H1 (cell line): Measurements from ENCODE around the gene GCNA. TPM values are rescaled to one million over a fixed set of nuclear protein-coding genes. Genes with fewer than 3 reads are reported as not detected.

Experiments used
- POU5F1 ChIP-seq: IDR thresholded peaks from 2 replicates; pipeline ENCODE4 v1.6.1; 2011; ENCODE audit warnings: low read depth, mild to moderate bottlenecking, low read length, moderate library complexity
- RBBP5 ChIP-seq: IDR thresholded peaks from 2 replicates; pipeline ENCODE4 v1.7.1; 2012; ENCODE audit warnings: low read depth, mild to moderate bottlenecking, inconsistent platforms, low read length, moderate library complexity, borderline replicate concordance
- SAP30 ChIP-seq: fragments of 300-600 bp; sonication (generic); IDR thresholded peaks from 2 replicates; pipeline ENCODE4 v1.7.1; 2012; ENCODE audit warnings: low read length, moderate library complexity, mild to moderate bottlenecking, inconsistent platforms; ENCODE audit not compliant: insufficient read depth, insufficient replicate concordance
- TCF12 ChIP-seq: IDR thresholded peaks from 2 replicates; pipeline ENCODE4 v1.6.1; 2011; ENCODE audit warnings: low read depth, mild to moderate bottlenecking, low read length
- TEAD4 ChIP-seq: IDR thresholded peaks from 2 replicates; pipeline ENCODE4 v1.6.1; 2012; ENCODE audit warnings: low read depth, low read length, inconsistent platforms, mixed read lengths
- YY1 ChIP-seq: IDR thresholded peaks from 2 replicates; pipeline ENCODE4 v1.6.1; 2011; ENCODE audit warnings: low read depth, mild to moderate bottlenecking, low read length
- polyA plus RNA-seq, 7 experiments: library from polyadenylated mRNA; depleted of rRNA in 3 of 7; stranded (reverse) in 5 of 7; unstranded in 2 of 7; fragments of >200 nt in 5 of 7; fragments of 200-250 nt in 2 of 7; gene quantifications; 1 replicate in 5 of 7; 2 replicates in 1 of 7; 4 replicates in 1 of 7; pipeline versions ENCODE4 v1.2.1 to v1.2.3, GENCODE V29; 2011 to 2013; ENCODE audit warnings: missing spikeins in 2 of 7, mixed read lengths in 2 of 7
- total RNA-seq: library from RNA; stranded (reverse); fragmentation: NEBNext Ultra II Directional; extraction: Animal tissue kit (Norgen Biotek cat#: 25700); gene quantifications from 2 replicates; pipeline ENCODE4 v1.2.1, GENCODE V29; 2021
- TF ChIP-seq, protein P1 (sequence below): IDR thresholded peaks from 2 replicates; pipeline ENCODE4 v1.6.1; 2011; ENCODE audit warnings: low read depth, mild to moderate bottlenecking, low read length; ENCODE audit not compliant: insufficient read depth

The GCNA gene
- total and polyA plus RNA-seq, 2 of the 8 experiments (the other 6 are each of a cell fraction or from before 2014, with no cell fraction given): 0.41 to 0.95 TPM

DNA sequence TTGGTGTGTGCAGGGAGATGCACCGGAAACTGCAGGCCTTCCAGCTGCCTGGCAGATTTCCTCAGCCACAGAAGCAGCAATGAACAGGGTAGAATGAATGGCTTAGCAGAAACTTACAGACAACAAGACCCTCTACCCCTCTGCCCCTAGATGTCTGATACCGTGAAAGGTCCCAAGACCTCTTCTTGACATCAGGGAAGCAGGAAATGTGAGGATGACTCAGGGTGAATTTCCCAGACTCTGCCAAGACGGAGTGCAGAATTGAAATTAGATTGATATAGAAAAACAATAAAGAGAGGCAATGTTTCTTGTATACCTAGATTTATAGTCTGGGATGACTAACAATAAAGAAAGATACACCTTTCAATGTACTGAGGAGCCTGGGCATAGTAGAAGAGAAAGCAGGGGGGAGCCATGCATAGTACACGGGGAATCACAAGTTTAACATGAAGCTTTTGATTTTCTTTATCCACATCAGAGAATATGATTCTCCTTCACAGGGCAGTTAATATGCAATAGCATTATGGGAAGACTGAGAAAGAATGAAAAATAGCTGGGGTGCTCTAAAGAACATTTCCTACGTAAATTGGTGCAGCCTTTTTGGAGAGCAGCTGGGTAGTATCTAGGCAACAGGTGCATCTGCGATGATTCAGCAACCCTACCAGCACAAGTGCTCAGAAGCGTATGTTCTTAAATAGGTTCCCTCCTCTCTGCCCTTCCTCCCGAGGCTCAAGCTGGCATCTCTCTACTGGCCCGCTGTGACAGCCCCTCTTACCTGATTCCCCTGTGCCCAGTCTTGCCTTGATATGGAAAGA is 58.4 kb downstream of the GCNA start (continued):
- TF ChIP-seq SAP30 (no peak), TCF12 (no peak), YY1 (no peak), RBBP5 (no peak), TEAD4 (no peak), POU5F1 (no peak)
- TF ChIP-seq, protein P1, sequence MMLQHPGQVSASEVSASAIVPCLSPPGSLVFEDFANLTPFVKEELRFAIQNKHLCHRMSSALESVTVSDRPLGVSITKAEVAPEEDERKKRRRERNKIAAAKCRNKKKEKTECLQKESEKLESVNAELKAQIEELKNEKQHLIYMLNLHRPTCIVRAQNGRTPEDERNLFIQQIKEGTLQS: no peak
